Measurements from ENCODE around the gene THPO.
A peak's percentile ranks its signal among the peaks of the same experiment; 100 is the strongest.

The THPO gene

GRCh38 chr3:184377374-184377773 is 633 bp downstream of the THPO start:
- peaks cover 1% of the 10 kb centered on the region for H3K79me2 ChIP-seq (ENCODE audit: control insufficient read depth, insufficient read depth, low read length, poor library complexity)
- no peak overlapping the region for H4K12ac ChIP-seq (ENCODE audit: low read depth, low read length)
- peaks cover 26 to 27% of the 10 kb centered on the region in 2 experiments for H3K4me1 ChIP-seq (ENCODE audit: control insufficient read depth in 1 of 2, insufficient read depth in 2 of 2, low read length in 2 of 2)
- H3K79me1 ChIP-seq (ENCODE audit: low read length), result peaks cover 6% of the 10 kb centered on the region
- H3K9ac ChIP-seq (ENCODE audit: low read length), result no peak overlapping the region
- H3K9me3 ChIP-seq (ENCODE audit: insufficient read depth, low read depth, low read length), result peaks cover 2% of the 10 kb centered on the region
- DNase-seq, result no peak
- no peak overlapping the region for H2BK12ac ChIP-seq (ENCODE audit: low read length)
- no peak overlapping the region for H2AK5ac ChIP-seq (ENCODE audit: low read length)
- no peak overlapping the region for H3K4me2 ChIP-seq (ENCODE audit: low read length)
- H3K36me3 ChIP-seq (ENCODE audit: control insufficient read depth in 1 of 2, insufficient read depth in 2 of 2, low read length in 2 of 2), result peaks cover 0 to 1% of the 10 kb centered on the region in 2 experiments
- H4K8ac ChIP-seq (ENCODE audit: low read depth, low read length), result no peak overlapping the region
- no peak overlapping the region for H2BK120ac ChIP-seq (ENCODE audit: insufficient read depth, low read length, poor library complexity)
- H3K4ac ChIP-seq (ENCODE audit: low read depth, low read length), result no peak overlapping the region
- no CpG with 5 or more reads among the region's 5 CpGs for WGBS (ENCODE audit: extremely low coverage, insufficient coverage, insufficient read length)
- no peak overlapping the region for H3K14ac ChIP-seq (ENCODE audit: low read length)
- H3K4me3 ChIP-seq (ENCODE audit: low read depth, low read length), result no peak overlapping the region
- H3K27me3 ChIP-seq (ENCODE audit: insufficient read depth, low read length), result peaks cover 19% of the 10 kb centered on the region
- H3K23ac ChIP-seq (ENCODE audit: low read length), result no peak overlapping the region
- H4K91ac ChIP-seq (ENCODE audit: low read depth, low read length), result no peak overlapping the region
- no peak overlapping the region for H3K18ac ChIP-seq (ENCODE audit: low read length)
- no peak overlapping the region for H2AFZ ChIP-seq (ENCODE audit: insufficient read depth, low read length, poor library complexity)
- no peak overlapping the region for H3K27ac ChIP-seq (ENCODE audit: low read depth, low read length)
- H2BK5ac ChIP-seq (ENCODE audit: low read depth, low read length, poor library complexity), result no peak overlapping the region

DNA sequence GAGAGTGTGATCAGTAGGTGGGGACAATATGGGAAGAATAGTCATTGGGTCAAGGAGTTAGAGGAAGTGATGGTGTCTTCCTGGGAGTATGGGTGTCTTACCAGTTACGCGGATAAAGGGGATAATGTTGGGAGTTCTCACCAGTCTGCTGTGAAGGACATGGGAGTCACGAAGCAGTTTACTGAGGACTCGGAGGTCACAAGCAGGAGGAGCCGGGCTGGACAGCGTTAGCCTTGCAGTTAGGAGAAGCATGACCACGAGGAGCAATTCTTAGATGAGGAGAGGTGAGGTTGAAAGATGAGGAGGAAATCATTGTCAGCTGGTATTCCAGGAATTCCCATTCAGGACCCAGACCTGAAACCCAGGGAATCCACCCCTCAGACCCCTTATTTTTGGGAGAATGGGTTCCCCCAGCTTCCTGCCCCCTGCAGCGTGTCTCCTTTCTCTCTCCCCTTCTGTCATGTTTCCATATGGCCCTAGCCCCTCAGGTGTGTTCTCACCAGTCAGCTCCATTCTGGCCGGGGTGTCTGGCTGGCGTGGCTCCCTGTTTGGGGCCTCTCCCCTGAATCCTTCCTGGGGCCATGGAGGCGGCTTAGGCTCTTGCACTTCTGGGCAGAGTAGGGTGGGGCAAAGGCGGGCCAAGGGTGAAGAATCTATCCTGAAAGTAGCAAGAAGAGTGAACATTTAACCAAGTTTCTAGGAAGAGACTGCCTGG is 2.1 kb downstream of the THPO start:
- Histone ChIP-seq H3K27me3 (ENCODE audit: insufficient read depth, low read length) (peaks cover 8% of the 10 kb centered on the region), H2AK5ac (ENCODE audit: low read length) (no peak overlapping the region), H3K79me2 (ENCODE audit: control insufficient read depth, insufficient read depth, low read length, poor library complexity) (no peaks in the 10 kb centered on the region), H3K9ac (ENCODE audit: low read length) (no peak overlapping the region), H4K91ac (ENCODE audit: low read depth, low read length) (no peak overlapping the region), H2AFZ (ENCODE audit: insufficient read depth, low read length, poor library complexity) (no peak overlapping the region), H3K14ac (ENCODE audit: low read length) (no peak overlapping the region), H4K8ac (ENCODE audit: low read depth, low read length) (no peak overlapping the region), H2BK5ac (ENCODE audit: low read depth, low read length, poor library complexity) (no peak overlapping the region), H2BK12ac (ENCODE audit: low read length) (no peak overlapping the region), H3K36me3 (ENCODE audit: control insufficient read depth in 1 of 2, insufficient read depth in 2 of 2, low read length in 2 of 2) (no peaks in the 10 kb centered on the region), H3K9me3 (ENCODE audit: insufficient read depth, low read depth, low read length) (no peaks in the 10 kb centered on the region), H3K4me1 (ENCODE audit: control insufficient read depth in 1 of 2, insufficient read depth in 2 of 2, low read length in 2 of 2) (peaks cover 20 to 21% of the 10 kb centered on the region in 2 experiments), H3K18ac (ENCODE audit: low read length) (no peak overlapping the region), H3K27ac (ENCODE audit: low read depth, low read length) (no peak overlapping the region), H3K79me1 (ENCODE audit: low read length) (peaks cover 6% of the 10 kb centered on the region), H3K4me2 (ENCODE audit: low read length) (no peak overlapping the region), H4K12ac (ENCODE audit: low read depth, low read length) (no peak overlapping the region), H3K4ac (ENCODE audit: low read depth, low read length) (no peak overlapping the region), H3K23ac (ENCODE audit: low read length) (no peak overlapping the region), H3K4me3 (ENCODE audit: low read depth, low read length) (no peak overlapping the region), H2BK120ac (ENCODE audit: insufficient read depth, low read length, poor library complexity) (no peak overlapping the region)
- DNase-seq, result no peak
- no CpG with 5 or more reads among the region's 12 CpGs for WGBS (ENCODE audit: extremely low coverage, insufficient coverage, insufficient read length)

DNA sequence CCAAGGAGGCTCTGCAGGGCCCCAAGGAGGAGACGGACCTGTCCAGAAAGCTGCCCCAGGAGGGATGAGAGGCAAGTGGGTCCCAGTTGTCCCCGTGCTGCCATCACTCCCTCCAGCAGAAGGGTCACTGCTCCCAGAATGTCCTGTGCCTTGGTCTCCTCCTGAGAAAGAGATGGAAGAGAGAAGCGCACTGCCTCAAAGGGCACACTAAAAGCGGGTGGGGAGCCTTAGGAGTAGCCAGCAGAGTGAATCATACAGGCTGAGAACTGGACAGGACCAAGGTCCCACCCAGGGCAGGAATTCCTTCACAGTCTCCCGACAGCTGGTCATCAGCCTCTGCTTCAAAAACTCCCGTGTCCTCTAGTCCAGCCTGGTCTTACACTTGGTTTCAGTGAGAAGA is 4.6 kb downstream of the THPO start:
- no peak overlapping the region for H2BK5ac ChIP-seq (ENCODE audit: low read depth, low read length, poor library complexity)
- H3K14ac ChIP-seq (ENCODE audit: low read length), result no peak overlapping the region
- no peak overlapping the region for H4K12ac ChIP-seq (ENCODE audit: low read depth, low read length)
- peaks cover 4 to 5% of the 10 kb centered on the region in 2 experiments for H3K4me1 ChIP-seq (ENCODE audit: control insufficient read depth in 1 of 2, insufficient read depth in 2 of 2, low read length in 2 of 2)
- WGBS (ENCODE audit: extremely low coverage, insufficient coverage, insufficient read length), result no CpG with 5 or more reads among the region's 6 CpGs
- peaks cover 3 to 8% of the 10 kb centered on the region in 2 experiments for H3K36me3 ChIP-seq (ENCODE audit: control insufficient read depth in 1 of 2, insufficient read depth in 2 of 2, low read length in 2 of 2)
- no peak overlapping the region for H3K4ac ChIP-seq (ENCODE audit: low read depth, low read length)
- H3K79me2 ChIP-seq (ENCODE audit: control insufficient read depth, insufficient read depth, low read length, poor library complexity), result no peaks in the 10 kb centered on the region
- H3K27me3 ChIP-seq (ENCODE audit: insufficient read depth, low read length), result no peaks in the 10 kb centered on the region
- H3K4me2 ChIP-seq (ENCODE audit: low read length), result no peak overlapping the region
- no peak overlapping the region for H4K8ac ChIP-seq (ENCODE audit: low read depth, low read length)
- H3K27ac ChIP-seq (ENCODE audit: low read depth, low read length), result no peak overlapping the region
- DNase-seq, result peak in 1 of 2 donors; percentile 12
- no peak overlapping the region for H3K9ac ChIP-seq (ENCODE audit: low read length)
- no peak overlapping the region for H2BK120ac ChIP-seq (ENCODE audit: insufficient read depth, low read length, poor library complexity)
- H3K23ac ChIP-seq (ENCODE audit: low read length), result no peak overlapping the region
- no peaks in the 10 kb centered on the region for H3K79me1 ChIP-seq (ENCODE audit: low read length)
- H2BK12ac ChIP-seq (ENCODE audit: low read length), result no peak overlapping the region
- H3K4me3 ChIP-seq (ENCODE audit: low read depth, low read length), result no peak overlapping the region
- no peak overlapping the region for H2AK5ac ChIP-seq (ENCODE audit: low read length)
- H3K9me3 ChIP-seq (ENCODE audit: insufficient read depth, low read depth, low read length), result no peaks in the 10 kb centered on the region
- H2AFZ ChIP-seq (ENCODE audit: insufficient read depth, low read length, poor library complexity), result no peak overlapping the region
- H4K91ac ChIP-seq (ENCODE audit: low read depth, low read length), result no peak overlapping the region
- no peak overlapping the region for H3K18ac ChIP-seq (ENCODE audit: low read length)

DNA sequence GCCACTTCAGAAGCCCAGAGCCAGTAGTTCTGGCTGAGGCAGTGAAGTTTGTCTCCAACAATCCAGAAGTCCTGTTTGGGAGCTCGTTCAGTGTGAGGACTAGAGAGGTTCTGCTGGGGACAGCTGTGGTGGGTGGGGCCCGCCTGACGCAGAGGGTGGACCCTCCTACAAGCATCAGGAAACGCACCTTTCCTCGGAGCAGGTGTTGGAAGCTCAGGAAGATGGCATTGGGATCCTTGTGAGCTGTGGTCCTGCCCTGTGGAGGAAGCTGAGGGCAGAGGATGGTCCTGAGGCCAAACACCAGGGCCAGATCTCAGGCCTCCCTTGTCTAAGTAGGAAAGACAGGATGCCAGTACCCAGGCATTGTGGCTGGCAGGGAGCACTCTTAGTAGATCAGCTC is 5.1 kb downstream of the THPO start:
- Histone ChIP-seq H4K91ac (ENCODE audit: low read depth, low read length) (no peak overlapping the region), H3K27me3 (ENCODE audit: insufficient read depth, low read length) (no peaks in the 10 kb centered on the region), H3K79me1 (ENCODE audit: low read length) (no peaks in the 10 kb centered on the region), H2BK5ac (ENCODE audit: low read depth, low read length, poor library complexity) (no peak overlapping the region), H3K4ac (ENCODE audit: low read depth, low read length) (no peak overlapping the region), H3K27ac (ENCODE audit: low read depth, low read length) (no peak overlapping the region), H3K4me1 (ENCODE audit: control insufficient read depth in 1 of 2, insufficient read depth in 2 of 2, low read length in 2 of 2) (peaks cover under 1 to 1% of the 10 kb centered on the region in 2 experiments), H4K8ac (ENCODE audit: low read depth, low read length) (no peak overlapping the region), H2BK12ac (ENCODE audit: low read length) (no peak overlapping the region), H4K12ac (ENCODE audit: low read depth, low read length) (no peak overlapping the region), H3K18ac (ENCODE audit: low read length) (no peak overlapping the region), H3K9ac (ENCODE audit: low read length) (no peak overlapping the region), H2AFZ (ENCODE audit: insufficient read depth, low read length, poor library complexity) (no peak overlapping the region), H3K4me3 (ENCODE audit: low read depth, low read length) (no peak overlapping the region), H3K79me2 (ENCODE audit: control insufficient read depth, insufficient read depth, low read length, poor library complexity) (no peaks in the 10 kb centered on the region), H3K36me3 (ENCODE audit: control insufficient read depth in 1 of 2, insufficient read depth in 2 of 2, low read length in 2 of 2) (peaks cover 7 to 13% of the 10 kb centered on the region in 2 experiments), H2AK5ac (ENCODE audit: low read length) (no peak overlapping the region), H3K9me3 (ENCODE audit: insufficient read depth, low read depth, low read length) (no peaks in the 10 kb centered on the region), H2BK120ac (ENCODE audit: insufficient read depth, low read length, poor library complexity) (no peak overlapping the region), H3K23ac (ENCODE audit: low read length) (no peak overlapping the region), H3K14ac (ENCODE audit: low read length) (no peak overlapping the region), H3K4me2 (ENCODE audit: low read length) (no peak overlapping the region)
- WGBS (ENCODE audit: extremely low coverage, insufficient coverage, insufficient read length), result no CpG with 5 or more reads among the region's 5 CpGs
- DNase-seq, result no peak
